CD4-positive, alpha-beta memory T cell (primary cell): ENCODE data around the gene CNTN5. TPM values are rescaled to one million over a fixed set of nuclear protein-coding genes. Genes with fewer than 3 reads are reported as not detected.
"Not testable (repeated sequence)": the region's sequence is repeated elsewhere in the genome, so short reads cannot be mapped to it uniquely, and the experiment has no call there.

Experiments used
- CTCF ChIA-PET: fragments of 350-600 bp; sonication (Branson Sonifier 250); formaldehyde crosslinking; loops from one replicate; lab custom pipeline; 2021; ENCODE audit warnings: inconsistent platforms; ENCODE audit not compliant: partially characterized antibody; lab: Charles Lee
- POLR2A ChIA-PET: fragments of 350-600 bp; sonication (Branson Sonifier 250); formaldehyde crosslinking; loops from one replicate; lab custom pipeline; 2021; ENCODE audit not compliant: partially characterized antibody; lab: Charles Lee
- DNase-seq, 5 donors: peaks; one replicate each; pipeline versions ENCODE4 v3.0.0 to v3.0.0-alpha.2; 2020 to 2022; ENCODE audit warnings: mixed read lengths in 1 of 5
- H3K27ac ChIP-seq: one replicate; pipeline ENCODE4 v1.7.0; 2013; ENCODE audit warnings: low read depth, low read length
- H3K27me3 ChIP-seq: 2 replicates; pipeline ENCODE4 v1.7.0; 2013; ENCODE audit warnings: mild to moderate bottlenecking, low read length, moderate library complexity; ENCODE audit not compliant: insufficient read depth
- H3K36me3 ChIP-seq: 2 replicates; pipeline ENCODE4 v1.7.0; 2013; ENCODE audit warnings: mild to moderate bottlenecking, low read length, moderate library complexity; ENCODE audit not compliant: insufficient read depth
- H3K4me1 ChIP-seq: 2 replicates; pipeline ENCODE4 v1.7.0; 2013; ENCODE audit warnings: mild to moderate bottlenecking, low read length, moderate library complexity; ENCODE audit not compliant: insufficient read depth
- H3K4me3 ChIP-seq, 2 donors: one replicate each; pipeline ENCODE4 v1.7.0; 2013; ENCODE audit warnings: low read length in 2 of 2, mild to moderate bottlenecking in 1 of 2
- H3K9me3 ChIP-seq, 2 donors: one replicate each; pipeline ENCODE4 v1.7.0; 2013; ENCODE audit warnings: low read length in 2 of 2, control low read depth in 1 of 2; ENCODE audit not compliant: control insufficient read depth in 1 of 2
- H3K27ac Mint-ChIP-seq, 7 donors: one replicate each; pipeline ENCODE4 v1.8.0; 2020 to 2021; ENCODE audit warnings: mixed read lengths in 7 of 7, mild to moderate bottlenecking in 6 of 7, inconsistent platforms in 3 of 7, moderate library complexity in 3 of 7
- H3K27me3 Mint-ChIP-seq, 2 donors: one replicate each; pipeline ENCODE4 v1.8.0; 2020 to 2021; ENCODE audit warnings: mixed read lengths in 2 of 2
- H3K36me3 Mint-ChIP-seq, 2 donors: one replicate each; pipeline ENCODE4 v1.8.0; 2020 to 2021; ENCODE audit warnings: mixed read lengths in 2 of 2, inconsistent platforms in 1 of 2, mild to moderate bottlenecking in 1 of 2
- H3K4me1 Mint-ChIP-seq, 4 donors: one replicate each; pipeline ENCODE4 v1.8.0; 2020 to 2021; ENCODE audit warnings: mixed read lengths in 4 of 4, mild to moderate bottlenecking in 1 of 4
- H3K4me3 Mint-ChIP-seq, 8 donors: one replicate each; pipeline ENCODE4 v1.8.0; 2020 to 2021; ENCODE audit warnings: mixed read lengths in 8 of 8, mild to moderate bottlenecking in 7 of 8, moderate library complexity in 6 of 8, inconsistent platforms in 3 of 8
- H3K9me3 Mint-ChIP-seq, 8 donors: one replicate each; pipeline ENCODE4 v1.8.0; 2020 to 2021; ENCODE audit warnings: mixed read lengths in 8 of 8, mild to moderate bottlenecking in 5 of 8, inconsistent platforms in 3 of 8, moderate library complexity in 1 of 8
- intact Hi-C: fragments of 100-400 bp; cut with micrococcal nuclease; formaldehyde crosslinking; loops from one replicate; pipeline ENCODE4 v1.15.1; 2023
- polyA plus RNA-seq, 2 donors: library from polyadenylated mRNA; unstranded; fragments of 300-500 nt; fragmentation: Illumina TruSeq; gene quantifications; one replicate each; pipeline ENCODE4 v1.2.3, GENCODE V29; 2021
- total RNA-seq, 2 experiments: library from RNA; stranded (reverse); gene quantifications; one replicate each; pipeline ENCODE4 v1.2.3, GENCODE V29; 2021

CNTN5 gene
- total and polyA plus RNA-seq, 4 experiments from 2014 or later: not detected

GRCh38 chr11:99818991-99819390, 798.2 kb downstream of the CNTN5 start:
- Mint-ChIP-seq H3K4me1 (no peaks in the 10 kb centered on the region), H3K36me3 (peaks cover 0 to 3% of the 10 kb centered on the region in 2 donors), H3K4me3 (no peak overlapping the region), H3K9me3 (peaks cover 0 to 34% (median 16%) of the 10 kb centered on the region in 8 donors), H3K27ac (no peak overlapping the region), H3K27me3 (no peaks in the 10 kb centered on the region)
- Histone ChIP-seq H3K4me3 (no peak overlapping the region), H3K9me3 (no peaks in the 10 kb centered on the region), H3K4me1 (no peaks in the 10 kb centered on the region), H3K27me3 (no peaks in the 10 kb centered on the region), H3K36me3 (no peaks in the 10 kb centered on the region), H3K27ac (no peak overlapping the region)
- ChIA-PET POLR2A (no interaction called here), CTCF (no interaction called here)
- no peak for DNase-seq
- intact Hi-C loops: no loop called here

- H3K36me3 Mint-ChIP-seq: peaks cover 0 to 3% of the 10 kb centered on the region in 2 donors
- H3K9me3 ChIP-seq: no peaks in the 10 kb centered on the region
- H3K36me3 ChIP-seq: no peaks in the 10 kb centered on the region
- intact Hi-C loops: no loop called here
- H3K27ac ChIP-seq: no peak overlapping the region
- H3K4me1 ChIP-seq: no peaks in the 10 kb centered on the region
- CTCF ChIA-PET: no interaction called here
- no peak for DNase-seq
- POLR2A ChIA-PET: no interaction called here
- no peak overlapping the region for H3K4me3 Mint-ChIP-seq
- H3K4me3 ChIP-seq: no peak overlapping the region
- no peaks in the 10 kb centered on the region for H3K27me3 ChIP-seq
- no peaks in the 10 kb centered on the region for H3K27me3 Mint-ChIP-seq
- H3K4me1 Mint-ChIP-seq: no peaks in the 10 kb centered on the region
- peaks cover 0 to 28% (median 10%) of the 10 kb centered on the region in 8 donors for H3K9me3 Mint-ChIP-seq
- H3K27ac Mint-ChIP-seq: no peak overlapping the region
Measured at GRCh38 chr11:99822846-99823565, 802.3 kb downstream of the CNTN5 start.

GRCh38 chr11:99836739-99837138, 816.0 kb downstream of the CNTN5 start:
- H3K27me3 Mint-ChIP-seq, intact Hi-C loops, POLR2A ChIA-PET, H3K27ac ChIP-seq, H3K4me3 ChIP-seq, H3K4me1 Mint-ChIP-seq, H3K36me3 Mint-ChIP-seq, DNase-seq, H3K4me1 ChIP-seq, H3K4me3 Mint-ChIP-seq, H3K36me3 ChIP-seq, H3K27me3 ChIP-seq, H3K9me3 ChIP-seq, CTCF ChIA-PET, H3K27ac Mint-ChIP-seq: not testable (repeated sequence)
- peaks cover 4 to 17% (median 8%) of the 10 kb centered on the region in 8 donors for H3K9me3 Mint-ChIP-seq

- POLR2A ChIA-PET: no interaction called here
- no peaks in the 10 kb centered on the region for H3K4me1 Mint-ChIP-seq
- H3K4me3 Mint-ChIP-seq: no peak overlapping the region
- peaks cover 0 to 6% of the 10 kb centered on the region in 2 donors for H3K9me3 ChIP-seq
- DNase-seq: no peak
- peaks cover 0 to 23% (median 4%) of the 10 kb centered on the region in 8 donors for H3K9me3 Mint-ChIP-seq
- no peaks in the 10 kb centered on the region for H3K36me3 ChIP-seq
- no peaks in the 10 kb centered on the region for H3K4me1 ChIP-seq
- no peaks in the 10 kb centered on the region for H3K27me3 ChIP-seq
- H3K36me3 Mint-ChIP-seq: no peaks in the 10 kb centered on the region
- H3K27ac ChIP-seq: no peak overlapping the region
- intact Hi-C loops: no loop called here
- no peak overlapping the region for H3K4me3 ChIP-seq
- H3K27me3 Mint-ChIP-seq: no peaks in the 10 kb centered on the region
- CTCF ChIA-PET: no interaction called here
- H3K27ac Mint-ChIP-seq: no peak overlapping the region
Measured at GRCh38 chr11:99841885-99842284, 821.1 kb downstream of the CNTN5 start.

- Histone ChIP-seq H3K27ac (no peak overlapping the region), H3K4me3 (no peak overlapping the region), H3K36me3 (no peaks in the 10 kb centered on the region), H3K9me3 (no peaks in the 10 kb centered on the region), H3K27me3 (no peaks in the 10 kb centered on the region), H3K4me1 (no peaks in the 10 kb centered on the region)
- Mint-ChIP-seq H3K27ac (no peak overlapping the region), H3K9me3 (peaks cover 0 to 10% (median 5%) of the 10 kb centered on the region in 8 donors), H3K4me3 (no peak overlapping the region), H3K27me3 (no peaks in the 10 kb centered on the region), H3K4me1 (no peaks in the 10 kb centered on the region), H3K36me3 (no peaks in the 10 kb centered on the region)
- DNase-seq: no peak
- intact Hi-C loops: no loop called here
- CTCF ChIA-PET: no interaction called here
- POLR2A ChIA-PET: no interaction called here
Measured at GRCh38 chr11:99865951-99866350, 845.2 kb downstream of the CNTN5 start.

GRCh38 chr11:99881610-99882009, 860.9 kb downstream of the CNTN5 start:
- Histone ChIP-seq H3K36me3 (no peaks in the 10 kb centered on the region), H3K4me3 (no peak overlapping the region), H3K27me3 (no peaks in the 10 kb centered on the region), H3K9me3 (no peaks in the 10 kb centered on the region), H3K27ac (no peak overlapping the region), H3K4me1 (no peaks in the 10 kb centered on the region)
- H3K36me3 Mint-ChIP-seq: no peaks in the 10 kb centered on the region
- no peaks in the 10 kb centered on the region for H3K27me3 Mint-ChIP-seq
- intact Hi-C loops: no loop called here
- CTCF ChIA-PET: no interaction called here
- H3K27ac Mint-ChIP-seq: no peak overlapping the region
- POLR2A ChIA-PET: no interaction called here
- no peak overlapping the region for H3K4me3 Mint-ChIP-seq
- no peaks in the 10 kb centered on the region for H3K4me1 Mint-ChIP-seq
- peaks cover 4 to 29% (median 7%) of the 10 kb centered on the region in 8 donors for H3K9me3 Mint-ChIP-seq
- no peak for DNase-seq

GRCh38 chr11:99884750-99885149, 864.0 kb downstream of the CNTN5 start:
- intact Hi-C loops: no loop called here
- no peaks in the 10 kb centered on the region for H3K4me1 Mint-ChIP-seq
- DNase-seq: no peak
- no peaks in the 10 kb centered on the region for H3K36me3 ChIP-seq
- H3K36me3 Mint-ChIP-seq: no peaks in the 10 kb centered on the region
- H3K4me1 ChIP-seq: no peaks in the 10 kb centered on the region
- no peak overlapping the region for H3K4me3 ChIP-seq
- no peak overlapping the region for H3K27ac ChIP-seq
- no peaks in the 10 kb centered on the region for H3K9me3 ChIP-seq
- H3K9me3 Mint-ChIP-seq: peaks cover 3 to 39% (median 6%) of the 10 kb centered on the region in 8 donors
- H3K27me3 ChIP-seq: no peaks in the 10 kb centered on the region
- H3K4me3 Mint-ChIP-seq: no peak overlapping the region
- ChIA-PET POLR2A (no interaction called here), CTCF (no interaction called here)
- no peak overlapping the region for H3K27ac Mint-ChIP-seq
- no peaks in the 10 kb centered on the region for H3K27me3 Mint-ChIP-seq
